ENCODE results near the gene FTSJ1. TPM values are rescaled to one million over a fixed set of nuclear protein-coding genes. Genes with fewer than 3 reads are reported as not detected.
"Not testable (repeated sequence)": the region's sequence is repeated elsewhere in the genome, so short reads cannot be mapped to it uniquely, and the experiment has no call there.

The FTSJ1 gene
- total RNA-seq, 1 donor from 2014 or later = 18.4 TPM

GRCh38 chrX:48525853-48526252, 49.9 kb downstream of the FTSJ1 start:
- not testable (repeated sequence) for DNase-seq

DNA sequence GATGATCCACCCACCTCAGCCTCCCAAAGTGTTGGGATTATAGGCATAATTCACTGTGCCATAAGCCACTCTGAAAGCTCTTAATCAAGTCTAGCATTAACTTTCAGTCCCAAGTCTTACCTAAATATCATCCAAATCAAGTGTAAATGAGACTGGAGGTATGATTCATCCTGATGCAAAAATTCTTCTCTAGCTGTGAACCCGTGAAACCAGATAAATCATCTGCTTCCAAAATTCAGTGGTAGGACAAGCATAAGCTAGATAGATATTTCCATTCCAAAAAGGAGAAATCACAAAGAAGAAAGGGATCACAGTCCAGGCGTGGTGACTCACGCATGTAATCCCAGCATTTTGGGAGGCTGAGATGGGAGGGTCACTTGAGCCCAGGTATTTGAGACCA, 54.7 kb downstream of the FTSJ1 start:
- DNase-seq = no peak

DNA sequence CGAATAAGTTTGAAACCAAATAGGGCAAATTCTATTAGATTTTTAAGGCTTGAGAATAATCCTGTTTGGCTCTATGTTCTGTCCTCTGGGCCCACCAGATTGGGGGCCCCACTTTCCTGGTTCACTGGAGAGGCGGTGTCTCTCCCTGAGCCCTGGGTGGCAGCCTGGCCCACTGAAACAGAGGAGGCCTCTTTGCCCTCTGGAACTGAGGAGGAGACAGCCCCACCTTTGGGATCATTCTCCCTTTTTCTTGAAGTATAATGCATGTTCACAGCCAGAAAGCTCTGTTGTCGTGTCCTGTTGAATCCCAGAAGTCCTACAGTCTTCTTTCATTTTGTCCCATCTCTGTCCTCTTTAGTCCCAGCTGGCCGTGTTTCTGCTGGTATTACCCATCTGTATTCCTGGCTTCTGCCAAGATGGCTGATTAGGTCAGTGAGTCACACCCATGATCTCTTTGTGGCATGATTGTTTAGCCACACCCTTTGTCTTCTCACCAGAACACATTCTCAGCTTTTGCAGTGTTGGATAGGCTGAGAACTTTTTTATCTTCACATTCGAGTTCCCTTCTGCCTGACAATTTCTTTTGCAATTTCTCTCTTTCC, 55.5 kb downstream of the FTSJ1 start:
- no peak for DNase-seq

DNA sequence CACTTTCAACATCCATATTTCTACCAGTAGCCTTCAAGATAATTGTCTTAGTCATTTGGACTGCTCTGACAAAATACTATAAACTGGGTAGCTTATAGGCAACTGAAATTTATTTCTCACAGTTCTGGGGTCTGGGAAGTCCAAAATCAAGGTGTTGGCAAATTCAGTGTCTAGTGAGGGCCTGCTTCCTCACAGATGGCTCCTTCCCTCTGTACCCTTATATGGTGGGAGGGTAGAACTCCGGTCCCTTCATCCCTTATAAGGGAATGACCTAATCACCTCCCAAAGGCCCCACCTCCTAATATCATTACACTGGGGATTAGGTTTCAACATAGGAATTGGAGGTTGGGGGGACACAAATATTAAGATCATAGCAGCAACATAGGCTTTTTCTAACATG, 56.2 kb downstream of the FTSJ1 start:
- DNase-seq = no peak

DNA sequence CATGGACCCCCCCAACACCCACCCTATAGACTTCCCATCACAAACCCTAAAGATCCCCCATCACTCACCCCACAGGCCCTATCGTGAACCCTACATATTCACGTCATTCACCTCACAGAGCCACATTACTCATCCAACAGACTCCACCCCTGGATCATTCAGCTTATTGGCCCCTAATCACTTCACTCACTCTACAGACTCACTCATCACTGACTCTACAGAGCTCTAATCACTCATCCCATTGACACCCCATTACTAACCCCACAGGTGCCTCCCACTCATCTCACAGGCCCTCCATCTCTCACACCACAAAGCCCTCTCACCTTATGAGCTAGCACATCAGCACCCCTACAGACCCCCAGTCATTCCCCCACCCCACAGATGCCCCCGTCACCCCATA, 57.2 kb downstream of the FTSJ1 start:
- DNase-seq = no peak

Other genes with a start within 250 kb of the FTSJ1 start
- not detected for gene SSX1, start 220.8 kb upstream of the FTSJ1 start, total RNA-seq
- not detected for gene SSX3, start 119.5 kb upstream of the FTSJ1 start, total RNA-seq
- not detected for gene SSX4, start 92.7 kb upstream of the FTSJ1 start, total RNA-seq
- not detected for gene SSX4B, start 64.2 kb upstream of the FTSJ1 start, total RNA-seq
- 5.9 TPM for gene SLC38A5, start 5.9 kb upstream of the FTSJ1 start, total RNA-seq
- gene PORCN, start 32.8 kb downstream of the FTSJ1 start, total RNA-seq = 3.2 TPM
- gene EBP, start 45.6 kb downstream of the FTSJ1 start, total RNA-seq = 34.0 TPM
- 4.8 TPM for gene TBC1D25, start 63.5 kb downstream of the FTSJ1 start, total RNA-seq
- gene RBM3, start 98.3 kb downstream of the FTSJ1 start, total RNA-seq = 167 TPM
- gene WDR13, start 121.3 kb downstream of the FTSJ1 start, total RNA-seq = 38.6 TPM
- gene WAS, start 207.6 kb downstream of the FTSJ1 start, total RNA-seq = 5.6 TPM
- 2.2 TPM for gene SUV39H1, start 220.5 kb downstream of the FTSJ1 start, total RNA-seq